Measurements from ENCODE around the gene RHOH.

GRCh38 chr4:40214038-40214437 is 17.2 kb downstream of the RHOH start:
- TF ChIP-seq POLR2A (IDR thresholded peaks at IDR 0.05) (no peak), CTCF (IDR thresholded peaks at IDR 0.05) (no peak)

All from ovary (tissue), 3 donors.